Activated CD8-positive, alpha-beta memory T cell treated with anti-CD3 and anti-CD28 coated beads, Interleukin-2, amount 50 U/mL, for 24 hours (primary cell): ENCODE results near the gene CMTM2.
"Not testable (repeated sequence)": the region's sequence is repeated elsewhere in the genome, so short reads cannot be mapped to it uniquely, and the experiment has no call there.

Experiments
- DNase-seq: peaks from one replicate; pipeline ENCODE4 v3.0.0-alpha.2; 2020; ENCODE audit errors: extremely low read depth

The CMTM2 gene

DNA sequence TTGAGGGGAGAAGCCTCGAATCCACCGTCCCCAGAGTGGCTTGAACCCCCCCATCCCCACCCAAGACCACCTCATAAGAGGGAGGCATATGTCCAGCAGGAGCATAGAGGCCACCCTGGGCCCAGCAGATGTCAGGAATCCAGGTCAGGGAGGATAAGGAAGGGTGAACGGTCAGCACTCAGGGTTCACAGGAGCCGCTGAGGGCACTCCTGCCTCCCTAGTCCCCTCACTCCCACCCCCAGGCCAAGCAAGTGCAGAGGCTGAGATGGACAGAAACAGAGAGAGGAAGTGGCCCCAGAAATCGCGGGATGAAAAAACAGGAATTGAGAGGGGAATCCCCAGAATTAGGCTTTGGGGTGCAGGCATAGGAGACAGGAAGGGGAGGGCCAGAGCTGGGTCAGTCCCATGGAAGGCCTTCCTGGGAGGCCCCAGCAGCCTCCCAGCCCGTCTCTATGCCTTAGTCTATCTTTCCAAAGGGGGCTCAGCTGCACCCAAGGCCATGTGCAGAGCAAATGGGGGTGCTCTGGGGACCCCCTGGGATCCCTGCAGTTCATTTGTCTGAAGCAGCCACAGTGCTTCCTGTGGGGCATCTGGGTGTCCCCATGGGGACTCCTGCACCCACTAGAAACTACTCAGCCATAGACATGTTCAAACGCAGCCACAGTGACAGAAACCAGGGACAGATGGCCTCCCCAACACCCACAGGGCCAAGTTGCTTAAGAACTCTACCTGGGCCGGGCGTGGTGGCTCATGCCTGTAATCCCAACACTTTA lies 26.9 kb downstream of the CMTM2 start:
- no peak for DNase-seq

DNA sequence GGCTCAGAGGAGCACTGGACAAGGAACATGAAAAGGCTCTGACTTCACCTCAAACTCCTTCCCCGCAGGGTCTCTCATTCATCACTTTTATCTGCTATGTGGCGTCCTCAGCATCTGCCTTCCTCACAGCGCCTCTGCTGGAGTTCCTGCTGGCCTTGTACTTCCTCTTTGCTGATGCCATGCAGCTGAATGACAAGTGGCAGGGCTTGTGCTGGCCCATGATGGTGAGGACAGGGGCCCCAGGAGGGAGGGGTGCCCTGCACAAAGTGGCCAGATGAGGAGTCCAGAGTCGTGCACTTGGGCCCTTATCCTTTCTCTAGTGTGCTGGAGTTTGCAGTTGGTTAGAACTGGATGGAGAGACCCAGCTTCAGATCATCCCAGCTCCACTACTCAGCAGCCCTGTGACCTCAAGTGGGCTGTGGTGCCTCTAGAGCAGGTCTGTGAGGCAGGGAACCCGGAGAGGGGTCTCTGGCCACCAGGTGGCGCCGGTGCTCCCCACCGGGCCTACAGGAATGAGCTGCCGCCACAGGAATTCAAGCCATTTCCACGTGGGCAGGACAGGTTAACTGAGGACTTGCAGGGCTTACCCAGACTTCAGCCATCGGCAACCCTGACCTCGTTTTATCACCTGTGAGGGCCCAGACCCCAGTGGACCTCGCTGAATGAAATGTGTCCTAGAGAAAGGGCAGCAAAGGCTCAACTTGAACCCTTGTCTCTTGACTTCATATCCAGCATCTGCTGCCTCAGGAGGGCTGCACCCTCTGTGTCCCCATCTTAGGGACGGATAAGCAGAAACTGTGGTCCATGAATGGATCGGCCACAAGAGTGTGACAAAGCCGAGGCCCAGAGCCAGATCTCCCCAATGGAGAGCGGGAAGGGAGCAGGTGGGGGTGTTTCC lies 29.2 kb downstream of the CMTM2 start:
- DNase-seq = peak; percentile 63

DNA sequence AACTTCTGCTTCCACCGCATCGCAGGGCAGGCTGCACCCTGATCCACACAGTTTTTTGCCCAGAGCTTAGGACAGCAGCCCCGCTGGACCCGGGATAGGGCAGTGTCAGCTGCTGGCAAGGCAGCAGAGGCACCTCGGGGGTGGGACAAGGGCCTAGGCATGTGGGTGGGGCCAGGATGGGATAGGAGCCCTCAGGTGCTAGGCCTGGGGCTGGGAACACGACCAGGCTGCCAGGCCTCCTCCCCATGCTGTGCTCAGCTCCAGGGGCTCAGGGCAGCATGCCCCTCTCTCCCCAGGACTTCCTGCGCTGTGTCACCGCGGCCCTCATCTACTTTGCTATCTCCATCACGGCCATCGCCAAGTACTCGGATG lies 29.9 kb downstream of the CMTM2 start:
- no peak for DNase-seq

DNA sequence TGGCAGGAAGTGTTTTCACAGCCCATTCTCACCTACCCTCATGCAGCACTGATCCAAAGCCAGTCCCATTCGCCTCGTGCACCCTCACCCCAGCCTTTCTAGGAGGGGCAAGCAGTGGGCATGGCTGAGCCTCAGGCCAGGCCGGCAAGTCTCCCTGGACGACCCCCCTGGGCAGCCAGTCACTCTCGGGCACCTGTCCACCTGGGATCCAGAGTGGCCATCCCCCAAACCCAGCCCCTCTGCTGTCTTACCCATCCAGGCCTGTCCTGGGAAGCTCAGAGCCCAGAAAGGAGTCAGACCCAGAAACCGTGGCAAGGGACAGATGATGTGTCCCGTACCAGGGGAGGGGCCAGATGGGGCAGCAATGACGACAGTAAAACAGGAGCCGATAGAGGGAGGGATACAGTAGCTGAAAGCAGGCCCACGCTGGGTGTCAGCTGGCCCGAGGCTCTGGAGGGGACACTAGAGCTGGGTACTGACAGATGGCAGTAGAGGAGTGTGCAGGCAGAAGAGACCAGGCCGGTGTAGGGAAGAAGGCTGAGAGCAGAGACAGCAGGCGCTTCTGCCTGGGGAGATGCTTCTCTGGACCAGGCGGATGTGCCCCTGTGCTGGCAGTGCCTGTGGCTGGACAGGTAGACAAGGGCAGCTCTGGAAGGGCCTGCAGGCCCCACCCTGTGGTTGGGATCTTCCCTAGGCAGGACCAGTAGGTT lies 31.0 kb downstream of the CMTM2 start:
- DNase-seq = no peak

DNA sequence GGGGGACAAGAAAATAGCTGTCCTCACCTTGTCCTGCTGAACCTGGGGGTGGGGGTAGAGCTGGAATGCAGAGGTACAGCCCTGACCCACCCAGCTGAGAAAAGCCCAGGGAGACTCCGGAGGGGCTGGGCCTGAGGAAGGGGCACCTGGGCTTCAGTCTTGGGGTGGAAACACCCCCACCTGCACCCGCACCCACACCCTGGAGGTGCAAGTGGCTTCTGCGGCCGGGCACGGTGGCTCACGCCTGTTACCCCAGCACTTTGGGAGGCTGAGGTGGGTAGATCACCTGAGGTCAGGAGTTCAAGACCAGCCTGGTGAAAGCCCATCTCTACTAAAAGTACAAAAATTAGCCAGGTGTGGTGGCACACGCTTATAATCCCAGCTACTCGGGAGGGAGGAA lies 32.6 kb downstream of the CMTM2 start:
- DNase-seq = not testable (repeated sequence)

DNA sequence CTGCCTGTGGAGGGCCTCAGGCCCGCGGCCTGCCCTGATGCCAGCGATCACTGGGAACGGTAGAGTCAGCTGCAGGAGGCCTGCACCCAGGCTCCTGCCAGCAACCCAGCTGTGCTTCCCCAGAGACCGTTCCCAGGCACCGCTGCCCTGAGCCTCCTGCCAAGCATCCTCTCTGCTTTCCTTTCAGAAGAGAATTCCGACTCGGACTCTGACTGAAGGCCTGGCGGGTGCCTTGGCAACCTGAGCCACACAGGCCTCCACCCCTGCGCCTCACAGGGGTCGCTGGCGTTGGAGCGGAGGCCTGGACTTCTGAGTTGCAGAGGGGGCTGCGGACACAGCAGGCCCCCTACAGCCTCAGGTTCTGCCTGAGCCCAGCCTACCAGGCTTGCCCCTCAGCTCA lies 33.2 kb downstream of the CMTM2 start:
- DNase-seq = no peak

DNA sequence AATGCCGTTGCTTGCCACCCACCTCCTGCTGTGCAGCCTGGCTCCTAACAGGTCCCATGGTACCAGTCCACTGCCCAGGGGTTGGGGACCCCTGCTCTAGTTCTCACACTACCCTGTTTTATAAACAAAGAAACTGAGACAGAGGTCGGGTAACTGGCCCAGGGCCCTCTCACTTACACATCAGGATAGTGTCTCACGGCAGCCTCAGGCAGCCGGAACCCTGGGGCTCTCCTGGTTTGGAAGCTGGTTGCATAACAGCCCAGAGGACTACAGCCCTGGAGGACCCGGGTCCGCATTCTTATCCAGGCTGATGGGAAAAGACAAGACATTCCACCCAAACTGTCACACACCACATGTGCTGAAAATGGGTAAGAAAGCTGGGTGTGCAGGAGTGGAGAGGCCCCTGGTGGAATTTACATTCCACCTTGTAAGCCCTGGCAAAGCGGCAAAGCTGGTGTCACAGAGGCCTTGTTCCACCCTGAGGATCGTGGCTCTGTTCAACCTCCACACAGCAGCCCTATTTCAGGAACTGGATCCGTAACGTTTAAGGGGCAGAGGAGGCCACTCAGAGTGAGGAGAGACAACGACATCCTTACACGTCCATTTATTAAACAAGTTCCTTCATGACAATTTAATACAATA lies 35.0 kb downstream of the CMTM2 start:
- DNase-seq = no peak

DNA sequence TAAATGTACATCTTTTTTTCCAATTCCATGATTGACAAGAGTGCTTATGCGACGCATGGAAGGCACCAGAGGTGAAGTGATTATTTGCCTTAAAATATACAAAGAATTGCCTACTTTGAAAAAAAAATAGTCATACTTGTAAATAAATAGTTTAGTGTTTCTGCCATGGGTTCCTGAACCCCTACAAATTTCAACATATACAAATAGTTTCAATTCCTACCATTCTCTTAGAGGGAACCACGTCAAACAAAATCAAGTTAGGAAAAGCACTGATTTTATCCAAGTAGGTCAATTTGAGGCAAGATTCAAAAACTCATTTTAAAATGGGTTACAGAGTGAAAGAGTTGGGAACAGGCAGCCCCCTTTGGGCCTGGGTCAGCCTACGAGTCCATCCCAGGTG lies 36.9 kb downstream of the CMTM2 start:
- DNase-seq = no peak

DNA sequence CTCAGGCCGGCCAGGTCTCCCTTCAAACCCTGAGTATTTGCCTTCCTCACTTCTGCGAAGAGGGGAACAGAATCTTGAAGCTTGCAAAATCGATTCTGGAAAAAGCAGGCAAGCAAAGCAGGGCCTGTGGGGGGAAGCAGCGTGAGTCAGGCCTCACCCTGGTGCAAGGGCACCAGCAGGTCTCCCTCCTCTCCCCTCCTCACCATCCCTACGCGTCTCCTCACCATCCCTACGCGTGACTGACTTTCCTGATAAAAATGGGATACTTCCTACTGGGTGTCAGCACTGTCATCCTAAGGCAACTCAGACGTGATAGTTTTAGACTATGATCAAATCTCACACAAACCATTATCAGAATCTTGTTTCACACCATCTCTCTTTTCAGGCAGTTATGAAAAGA lies 37.3 kb downstream of the CMTM2 start:
- no peak for DNase-seq

DNA sequence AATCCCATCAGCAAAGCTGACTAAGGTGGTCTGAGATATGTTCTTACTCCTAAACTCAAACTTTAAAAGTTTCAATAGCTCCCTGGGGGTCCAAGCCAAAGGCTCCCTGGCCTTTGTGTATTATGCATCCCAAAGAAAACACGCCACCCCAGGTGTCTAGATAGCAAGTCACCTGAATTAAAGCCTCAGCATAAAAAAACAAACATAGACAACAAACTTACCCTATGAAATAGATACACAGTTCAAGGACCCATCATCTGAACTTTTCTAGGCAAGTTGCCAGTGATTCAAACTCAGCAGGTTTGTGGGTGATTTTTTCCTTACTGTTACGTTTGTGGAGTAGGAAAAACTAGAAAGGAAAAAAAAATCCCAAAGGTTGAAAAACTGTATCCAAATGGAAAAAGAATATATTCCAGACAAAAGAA lies 37.8 kb downstream of the CMTM2 start:
- no peak for DNase-seq

DNA sequence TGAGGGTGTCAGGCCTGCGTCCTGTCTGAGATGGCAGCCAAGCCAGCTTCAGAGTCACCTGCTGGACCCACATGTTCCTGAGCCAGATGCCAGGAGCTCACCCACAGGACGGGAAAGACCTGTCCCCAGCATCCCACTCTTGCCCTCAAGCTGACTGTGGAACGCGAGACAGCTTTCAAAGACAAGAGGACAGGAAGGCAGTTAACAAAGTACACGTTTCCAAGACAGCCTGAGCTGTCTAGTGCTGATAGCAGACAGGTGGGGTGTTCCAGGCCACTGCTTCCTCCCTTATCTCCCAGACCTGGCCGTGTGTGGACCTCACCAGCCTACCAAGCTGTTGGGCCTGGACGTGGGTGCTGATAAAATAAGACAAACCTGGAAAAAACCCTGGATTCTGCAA lies 38.5 kb downstream of the CMTM2 start:
- DNase-seq = no peak

DNA sequence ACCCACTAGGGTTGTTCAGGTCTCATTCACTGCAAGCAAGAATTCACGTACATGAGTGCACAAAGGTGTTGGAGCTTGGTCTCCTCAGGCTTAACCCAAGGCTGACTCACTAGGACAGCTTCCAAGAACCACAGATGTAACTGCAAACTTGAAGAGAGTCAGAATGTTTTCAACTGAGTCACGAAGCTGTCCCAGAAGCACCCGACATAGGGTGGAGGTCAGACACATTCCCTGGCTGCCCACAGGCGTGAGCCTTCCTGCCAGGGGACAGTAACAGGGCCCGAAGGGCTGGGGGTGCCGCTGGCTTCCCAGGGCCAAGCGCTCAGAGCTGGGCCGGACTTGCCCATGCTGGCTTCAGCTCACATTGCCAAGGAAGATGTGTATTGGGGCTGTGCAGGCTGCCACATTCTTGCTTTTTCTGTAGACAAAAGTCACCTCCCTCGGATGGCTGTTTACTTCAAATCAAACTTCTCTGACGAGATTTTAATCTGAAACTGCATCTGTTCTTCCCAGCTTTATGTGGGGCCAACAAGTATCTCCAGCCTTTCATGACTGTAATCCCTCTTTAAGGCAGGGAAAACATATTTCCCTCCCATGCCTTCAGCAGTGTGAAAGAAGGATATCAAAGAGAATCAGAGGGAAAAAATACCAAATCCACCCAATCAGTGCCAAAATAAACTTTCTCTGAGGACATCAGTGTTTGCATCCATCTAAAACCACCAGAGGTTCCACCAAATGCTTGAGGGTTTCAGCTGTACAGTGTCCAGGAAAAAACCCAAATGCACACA lies 39.5 kb downstream of the CMTM2 start:
- no peak for DNase-seq

DNA sequence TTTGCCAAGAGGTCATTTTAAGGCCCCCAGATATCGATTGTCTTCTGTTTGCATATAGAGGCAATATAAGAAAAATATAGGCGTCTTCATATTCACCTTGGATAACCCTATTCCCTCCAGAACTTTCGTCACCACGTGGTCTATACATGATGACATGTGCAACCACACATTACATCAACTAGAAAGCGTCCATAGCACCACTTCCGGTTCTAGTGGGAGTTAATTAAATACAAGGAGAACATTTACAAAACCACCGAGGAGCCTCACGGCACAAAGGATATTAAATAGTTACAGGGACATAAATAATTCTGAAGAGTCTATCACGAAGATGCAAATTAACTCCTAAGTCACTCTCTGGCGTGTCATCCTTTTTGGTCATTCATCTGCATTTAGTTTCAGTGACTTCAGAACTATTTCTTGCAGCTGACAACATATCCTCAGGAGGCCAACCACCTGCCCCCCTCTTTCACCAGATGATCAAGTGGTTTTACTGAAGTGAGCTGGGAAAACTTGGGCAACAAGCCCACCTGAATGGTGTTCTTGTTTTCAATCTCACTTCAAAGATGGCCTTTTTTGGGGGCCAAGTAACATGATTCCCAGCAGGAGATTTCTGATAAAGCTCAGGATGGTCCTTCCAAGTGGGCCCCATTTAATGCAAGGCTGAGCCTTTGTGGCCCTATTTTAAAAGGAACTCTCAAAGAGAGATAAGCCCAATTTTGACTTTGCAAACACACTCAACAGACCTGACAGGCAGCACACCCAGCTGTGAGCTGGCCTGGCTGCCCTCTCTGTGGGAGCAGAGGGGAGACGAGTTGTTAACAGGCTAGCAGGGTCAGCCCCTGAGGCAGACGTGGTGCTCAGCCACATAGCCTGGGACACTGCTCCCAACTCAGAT lies 40.5 kb downstream of the CMTM2 start:
- no peak for DNase-seq

DNA sequence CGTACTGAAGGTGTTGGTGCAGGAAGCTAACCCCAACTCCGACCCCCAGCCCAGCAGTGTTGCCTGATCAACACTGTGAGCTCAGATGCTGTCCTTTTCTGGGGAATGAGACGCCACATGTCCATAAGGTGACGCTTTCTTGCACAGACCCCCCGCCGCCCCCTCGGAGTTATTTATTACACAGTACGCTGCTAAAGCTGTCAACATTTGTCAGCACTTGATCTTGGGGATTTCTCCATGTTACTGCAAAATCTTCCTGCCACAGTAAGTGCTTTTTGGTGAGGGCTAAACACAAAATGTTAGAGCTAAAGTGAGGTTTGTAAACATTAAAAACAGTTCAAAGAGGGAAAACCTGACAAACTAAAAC lies 41.1 kb downstream of the CMTM2 start:
- no peak for DNase-seq

DNA sequence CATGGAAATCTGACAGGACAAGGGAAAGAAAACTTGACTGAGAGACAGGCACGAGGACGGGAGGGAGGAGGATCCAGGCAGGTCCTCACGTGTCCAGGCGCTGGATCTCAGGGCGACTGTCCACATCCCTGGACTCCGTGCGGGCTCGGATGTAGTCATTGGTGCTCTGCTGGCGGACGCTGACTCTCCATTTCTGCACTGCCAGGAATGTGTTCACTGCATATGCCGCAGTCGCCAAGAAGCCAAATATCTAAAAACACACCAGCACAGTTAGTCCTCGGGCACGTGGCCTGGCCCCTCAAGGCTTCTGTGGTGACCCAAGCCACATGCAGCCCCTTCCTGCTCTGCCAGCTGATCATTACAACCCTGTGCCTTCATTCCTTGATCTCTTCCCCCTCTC lies 42.7 kb downstream of the CMTM2 start:
- DNase-seq = no peak

DNA sequence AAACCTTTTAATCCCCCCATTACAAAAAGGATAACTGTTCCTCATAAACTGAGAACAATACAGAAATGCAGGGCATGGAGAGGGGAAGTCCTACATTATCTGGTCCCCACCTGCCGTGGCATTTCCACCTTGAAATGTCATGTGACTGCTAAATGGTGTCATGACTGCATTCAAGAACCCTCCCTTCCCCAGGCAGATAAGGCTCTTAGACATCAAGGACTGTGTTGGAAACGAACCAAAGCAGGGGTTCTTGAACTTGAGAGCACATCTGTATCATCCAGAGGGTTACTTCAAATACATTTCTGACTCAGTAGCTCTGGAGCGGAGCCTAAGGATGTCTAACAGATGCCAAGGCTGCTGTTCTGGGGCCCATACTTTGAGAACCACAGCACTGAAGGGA lies 43.6 kb downstream of the CMTM2 start:
- DNase-seq = no peak

DNA sequence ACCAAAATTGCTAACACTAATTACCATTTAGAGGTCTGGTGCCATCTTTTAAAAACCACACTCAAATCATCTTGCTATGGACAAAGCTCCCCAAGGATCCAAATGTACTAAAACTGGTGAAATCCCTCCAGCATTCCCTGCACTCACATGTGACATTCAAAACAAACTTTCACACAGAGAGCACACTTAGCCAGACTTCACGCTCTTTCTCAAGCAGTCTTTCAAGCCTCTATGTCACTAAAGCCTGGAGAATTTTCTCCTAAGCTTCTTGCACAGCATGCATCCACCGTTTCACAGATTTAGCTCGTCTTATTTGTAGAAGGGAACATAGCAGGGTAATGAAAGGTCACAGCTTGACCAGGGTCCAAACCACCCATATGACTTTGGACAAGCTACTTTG lies 44.5 kb downstream of the CMTM2 start:
- DNase-seq = no peak

DNA sequence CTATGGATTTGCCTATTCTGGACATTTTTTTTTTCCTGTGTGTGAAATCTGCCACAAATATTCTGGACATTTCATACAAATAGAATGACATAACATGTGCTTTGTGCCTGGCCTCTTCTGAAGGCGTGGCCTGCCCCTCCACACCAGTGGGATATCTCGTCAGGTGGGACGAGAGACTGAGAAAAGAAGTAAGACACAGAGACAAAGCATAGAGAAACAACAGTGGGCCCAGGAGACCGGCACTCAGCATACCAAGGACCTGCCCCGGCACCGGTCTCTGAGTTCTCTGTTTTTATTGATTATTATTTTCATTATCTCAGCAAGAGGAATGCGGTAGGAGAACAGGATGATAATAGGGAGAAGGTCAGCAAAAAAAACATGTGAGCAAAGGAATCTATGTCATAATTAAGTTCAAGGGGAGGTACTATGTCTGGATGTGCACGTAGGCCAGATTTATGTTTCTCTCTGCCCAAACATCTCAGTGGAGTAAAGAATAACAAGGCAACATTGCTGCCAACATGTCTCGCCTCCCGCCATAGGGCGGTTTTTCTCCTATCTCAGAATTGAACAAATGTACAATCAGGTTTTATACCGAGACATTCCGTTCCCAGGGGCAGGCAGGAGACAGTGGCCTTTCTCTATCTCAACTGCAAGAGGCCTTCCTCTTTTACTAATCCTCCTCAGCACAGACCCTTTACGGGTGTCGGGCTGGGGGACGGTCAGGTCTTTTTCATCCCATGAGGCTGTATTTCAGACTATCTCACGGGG lies 48.5 kb downstream of the CMTM2 start:
- DNase-seq = not testable (repeated sequence)

DNA sequence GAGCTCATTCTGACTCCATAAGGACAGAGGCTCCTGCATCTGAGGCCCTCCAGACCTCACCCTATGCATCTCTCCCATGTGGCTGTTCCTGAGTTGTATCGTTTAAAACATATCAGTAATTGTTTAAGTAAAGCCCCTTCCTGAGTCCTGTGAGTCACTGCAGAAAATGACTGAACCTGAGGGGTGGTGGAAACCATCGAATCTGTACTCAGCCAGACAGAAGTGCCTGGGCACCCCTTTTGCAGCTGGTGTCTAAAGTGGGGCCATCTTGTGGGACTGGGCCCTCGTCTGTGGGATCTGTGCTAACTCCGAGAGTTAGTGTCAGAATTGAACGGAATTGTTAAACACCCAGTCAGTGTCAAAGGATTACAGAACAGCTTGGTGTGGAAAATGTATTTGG lies 50.6 kb downstream of the CMTM2 start:
- DNase-seq = no peak
